Smooth muscle cell (in vitro differentiated cells): Measurements from ENCODE around the gene AGPAT2. TPM values are rescaled to one million over a fixed set of nuclear protein-coding genes. Genes with fewer than 3 reads are reported as not detected.
A peak's percentile ranks its signal among the peaks of the same experiment; 100 is the strongest.
"Not testable (repeated sequence)": the region's sequence is repeated elsewhere in the genome, so short reads cannot be mapped to it uniquely, and the experiment has no call there.

Experiments
- DNase-seq: peaks from one replicate; lab custom pipeline; 2025; ENCODE audit not compliant: unreplicated experiment; lab: John Stamatoyannopoulos, UW
- H2AFZ ChIP-seq: fragments of 200-600 bp; sonication (generic); 2 replicates; pipeline ENCODE4 v1.6.0; 2016; ENCODE audit warnings: antibody characterized with exemption, low read depth, mild to moderate bottlenecking
- H3F3A ChIP-seq: fragments of 200-600 bp; sonication (generic); 2 replicates; pipeline ENCODE4 v1.6.0; 2017; ENCODE audit warnings: antibody characterized with exemption, low read depth
- H3K27ac ChIP-seq: fragments of 200-600 bp; sonication (generic); 2 replicates; pipeline ENCODE4 v1.5.1; 2016; ENCODE audit warnings: low read depth, mild to moderate bottlenecking
- H3K27me3 ChIP-seq: fragments of 200-600 bp; sonication (generic); 2 replicates; pipeline ENCODE4 v1.6.1; 2016; ENCODE audit warnings: low read depth, mild to moderate bottlenecking
- H3K36me3 ChIP-seq: fragments of 200-600 bp; sonication (generic); 2 replicates; pipeline ENCODE4 v1.5.1; 2016; ENCODE audit warnings: low read depth
- H3K4me1 ChIP-seq: fragments of 200-600 bp; sonication (generic); 2 replicates; pipeline ENCODE4 v1.5.1; 2016; ENCODE audit warnings: low read depth
- H3K4me2 ChIP-seq: fragments of 200-600 bp; sonication (generic); 2 replicates; pipeline ENCODE4 v1.6.0; 2016; ENCODE audit warnings: mild to moderate bottlenecking
- H3K4me3 ChIP-seq: fragments of 200-600 bp; sonication (generic); 2 replicates; pipeline ENCODE4 v1.5.1; 2016; ENCODE audit warnings: mild to moderate bottlenecking
- H3K79me2 ChIP-seq: fragments of 200-600 bp; sonication (generic); 2 replicates; pipeline ENCODE4 v1.6.0; 2016; ENCODE audit warnings: low read depth, mild to moderate bottlenecking
- H3K9ac ChIP-seq: fragments of 200-600 bp; sonication (generic); 2 replicates; pipeline ENCODE4 v1.6.0; 2016; ENCODE audit warnings: low read depth
- H3K9me3 ChIP-seq: fragments of 200-600 bp; sonication (generic); replicated peaks from 2 replicates; pipeline ENCODE4 v1.5.1; 2016; ENCODE audit warnings: low read depth
- H4K20me1 ChIP-seq: fragments of 200-600 bp; sonication (generic); 2 replicates; pipeline ENCODE4 v1.6.0; 2016; ENCODE audit warnings: low read depth
- CTCF ChIP-seq: fragments of 200-600 bp; sonication (generic); IDR thresholded peaks from 2 replicates; pipeline ENCODE4 v1.5.1; 2017; ENCODE audit warnings: borderline replicate concordance, mild to moderate bottlenecking, antibody characterized with exemption; ENCODE audit not compliant: insufficient read depth, poor library complexity, severe bottlenecking
- WGBS: methylation state at CpG from one replicate; pipeline ENCODE4 v1.1.7; 2016; ENCODE audit warnings: low lambda C conversion rate; 5-methylcytosine and 5-hydroxymethylcytosine counted together
- polyA plus RNA-seq: library from polyadenylated mRNA; unstranded; fragments of >200 nt; fragmentation: Nextera tagmentation; extraction: Ambion mirVana; gene quantifications from 2 replicates; pipeline ENCODE4 v1.2.1, GENCODE V29; 2016
- total RNA-seq: library from RNA; depleted of rRNA; stranded (reverse); fragments of >200 nt; gene quantifications from 2 replicates; pipeline ENCODE4 v1.2.3, GENCODE V29; 2014

Gene AGPAT2
- total and polyA plus RNA-seq, 2 experiments from 2014 or later = 42.9 to 105 TPM

DNA sequence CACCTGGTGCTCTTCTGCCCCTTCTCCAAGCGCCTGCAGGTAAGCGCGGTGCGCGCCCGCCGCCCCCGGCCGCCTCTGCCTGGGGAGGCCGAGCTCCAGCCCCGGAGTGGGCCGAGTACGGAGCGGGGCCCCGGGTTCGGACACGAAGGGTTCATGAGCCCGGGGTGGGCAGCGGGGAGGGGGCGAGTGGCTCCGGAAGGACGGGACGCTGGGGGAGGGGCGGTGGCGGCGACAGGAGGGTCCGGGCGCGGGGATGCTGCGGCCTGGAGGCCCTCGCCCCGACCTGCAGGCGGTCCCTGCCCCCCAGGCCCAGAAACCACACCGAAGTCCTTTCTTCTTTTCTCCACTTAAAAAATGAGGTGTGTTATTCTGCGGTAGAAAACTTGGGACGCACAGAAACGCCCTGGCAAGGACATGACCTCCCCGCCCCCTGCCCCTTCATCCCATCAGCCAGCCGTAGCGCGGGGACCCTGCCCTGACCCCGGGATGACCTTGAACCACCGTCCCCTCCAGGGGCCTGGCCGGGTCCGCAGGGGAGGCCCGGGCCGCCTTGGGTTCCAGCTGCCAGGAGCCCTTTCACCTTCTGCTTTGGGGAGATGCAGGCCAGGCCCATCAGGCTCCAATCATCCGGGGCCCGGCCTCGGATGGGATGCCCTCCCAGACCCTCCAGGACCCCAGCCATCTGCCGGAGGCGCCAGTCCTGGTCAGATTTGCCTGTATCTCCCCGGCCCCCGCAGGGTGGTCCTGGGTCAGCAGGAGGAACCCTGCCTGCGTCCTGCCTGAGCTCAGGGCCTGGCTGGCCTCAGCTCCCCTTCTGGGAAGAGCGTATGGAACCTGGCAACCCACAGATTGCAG is 25.7 kb upstream of the AGPAT2 start:
- Histone ChIP-seq H3K4me2 (peak overlapping the region; percentile 98), H3K27me3 (no peaks in the 10 kb centered on the region), H4K20me1 (peaks cover 8% of the 10 kb centered on the region), H3K79me2 (no peaks in the 10 kb centered on the region), H3K9ac (peak overlapping the region; percentile 34), H2AFZ (no peak overlapping the region), H3K27ac (no peak overlapping the region), H3F3A (peaks cover 6% of the 10 kb centered on the region), H3K4me1 (peaks cover 8% of the 10 kb centered on the region), H3K9me3 (no peaks in the 10 kb centered on the region), H3K36me3 (no peaks in the 10 kb centered on the region), H3K4me3 (peak overlapping the region; percentile 80)
- TF ChIP-seq CTCF = no peak
- DNase-seq = no peak
- 25% methylated on average over 21 of the region's 56 CpGs for WGBS

GRCh38 chr9:136711751-136712689 is 24.8 kb upstream of the AGPAT2 start, which contains the start of gene DIPK1B:
TSS of gene DIPK1B (plus strand) at chr9:136712572. CDS start at chr9:136712666, 94 bp downstream.
- Histone ChIP-seq H3K9ac (peak within 1 kb of the TSS; percentile 34), H2AFZ (peak within 1 kb of the TSS; percentile 49), H3K4me1 (peaks cover 8% of the 10 kb centered on the region), H3K9me3 (no peaks in the 10 kb centered on the region), H3K79me2 (no peaks in the 10 kb centered on the region), H4K20me1 (peaks cover 7% of the 10 kb centered on the region), H3F3A (peaks cover 6% of the 10 kb centered on the region), H3K27me3 (no peaks in the 10 kb centered on the region), H3K4me2 (peak within 1 kb of the TSS; percentile 98), H3K36me3 (no peaks in the 10 kb centered on the region), H3K4me3 (peak within 1 kb of the TSS; percentile 80), H3K27ac (no peak within 1 kb of the TSS)
- no peak for DNase-seq
- no peak for TF ChIP-seq CTCF
- 4% methylated on average over 55 of the region's 119 CpGs for WGBS

DNA sequence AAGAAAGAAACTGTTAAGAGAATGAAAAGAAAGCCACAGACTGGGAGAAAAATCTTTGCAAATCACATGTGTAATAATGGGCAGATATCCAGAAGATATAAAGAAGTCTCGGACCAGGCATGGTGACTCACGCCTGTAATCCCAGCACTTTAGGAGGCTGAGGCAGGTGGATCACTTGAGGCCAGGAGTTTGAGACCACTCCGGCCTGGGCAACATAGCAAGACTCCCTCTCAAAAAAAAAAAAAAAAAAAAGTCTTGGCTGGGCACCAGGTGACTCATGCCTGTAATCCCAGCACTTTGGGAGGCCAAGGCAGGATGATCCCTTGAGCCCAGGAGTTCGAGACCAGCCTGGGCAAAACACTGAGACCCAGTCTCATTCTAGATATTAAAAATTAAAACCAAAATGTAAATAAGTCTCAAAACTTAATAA is 24.0 kb upstream of the AGPAT2 start:
- not testable (repeated sequence) for H4K20me1 ChIP-seq, H3K79me2 ChIP-seq, H3K27me3 ChIP-seq

DNA sequence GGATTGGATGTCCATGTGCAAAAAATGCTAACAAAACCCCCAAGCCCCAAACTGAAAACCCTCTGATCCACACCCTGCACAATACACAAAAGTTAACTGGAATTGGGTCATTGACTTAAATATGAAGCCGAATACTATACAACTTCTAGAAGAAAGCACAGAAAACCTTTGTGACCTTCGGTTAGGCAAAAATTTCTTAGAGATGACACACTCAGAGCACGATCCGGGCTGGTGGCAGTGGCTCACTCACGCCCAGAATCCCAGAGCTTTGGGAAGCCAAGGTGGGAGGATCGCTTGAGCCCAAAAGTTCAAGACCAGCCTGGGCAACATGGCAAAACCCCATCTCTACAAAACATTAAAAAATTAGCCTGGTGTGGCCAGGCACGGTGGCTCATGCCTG is 23.3 kb upstream of the AGPAT2 start:
- no peak for TF ChIP-seq CTCF

More for the DNA sequence above, 24.0 kb upstream of the AGPAT2 start:
- not testable (repeated sequence) for DNase-seq, H3K9ac ChIP-seq, H3K4me1 ChIP-seq, H3K27ac ChIP-seq, H3F3A ChIP-seq, H3K36me3 ChIP-seq, H2AFZ ChIP-seq, H3K9me3 ChIP-seq
- H3K4me2 ChIP-seq = peak overlapping the region; percentile 86
- peak overlapping the region; percentile 49 for H3K4me3 ChIP-seq
- 57% methylated on average over 4 of the region's 4 CpGs for WGBS

More for the DNA sequence above, 23.3 kb upstream of the AGPAT2 start:
- H3K4me1 ChIP-seq = peaks cover 8% of the 10 kb centered on the region
- no peaks in the 10 kb centered on the region for H3K36me3 ChIP-seq
- no peaks in the 10 kb centered on the region for H3K79me2 ChIP-seq
- peaks cover under 1% of the 10 kb centered on the region for H4K20me1 ChIP-seq
- H2AFZ ChIP-seq = no peak overlapping the region
- no peak overlapping the region for H3K4me2 ChIP-seq
- no peaks in the 10 kb centered on the region for H3K27me3 ChIP-seq
- DNase-seq = no peak
- WGBS = 74% methylated on average over 7 of the region's 7 CpGs
- no peak overlapping the region for H3K9ac ChIP-seq
- peaks cover 6% of the 10 kb centered on the region for H3F3A ChIP-seq
- no peak overlapping the region for H3K27ac ChIP-seq
- H3K4me3 ChIP-seq = no peak overlapping the region
- H3K9me3 ChIP-seq = no peaks in the 10 kb centered on the region
